BLaER1 (cell line): ENCODE data around the gene EPS8L3.

Experiments
- H3K27ac ChIP-seq: shearing (Covaris generic); formaldehyde crosslinking; 2 replicates; pipeline ENCODE4 v1.8.1; 2022
- H3K27me3 ChIP-seq: shearing (Covaris generic); formaldehyde crosslinking; 2 replicates; pipeline ENCODE4 v1.8.1; 2022
- H3K36me3 ChIP-seq: shearing (Covaris generic); formaldehyde crosslinking; 2 replicates; pipeline ENCODE4 v1.8.1; 2022
- H3K4me1 ChIP-seq: shearing (Covaris generic); formaldehyde crosslinking; 2 replicates; pipeline ENCODE4 v1.8.1; 2022
- H3K4me2 ChIP-seq: shearing (Covaris generic); formaldehyde crosslinking; 2 replicates; pipeline ENCODE4 v1.8.1; 2022
- H3K4me3 ChIP-seq: shearing (Covaris generic); formaldehyde crosslinking; 2 replicates; pipeline ENCODE4 v1.8.1; 2022
- H3K9ac ChIP-seq: shearing (Covaris generic); formaldehyde crosslinking; 2 replicates; pipeline ENCODE4 v1.8.1; 2022
- H3K9me3 ChIP-seq: shearing (Covaris generic); formaldehyde crosslinking; 2 replicates; pipeline ENCODE4 v1.8.1; 2022
- H4K20me1 ChIP-seq: shearing (Covaris generic); formaldehyde crosslinking; 2 replicates; pipeline ENCODE4 v1.8.1; 2022
- Cebpa-rat ChIP-seq: shearing (Covaris generic); IDR thresholded peaks from 2 replicates; pipeline ENCODE4 v1.8.1; 2022

EPS8L3 gene, protein sequence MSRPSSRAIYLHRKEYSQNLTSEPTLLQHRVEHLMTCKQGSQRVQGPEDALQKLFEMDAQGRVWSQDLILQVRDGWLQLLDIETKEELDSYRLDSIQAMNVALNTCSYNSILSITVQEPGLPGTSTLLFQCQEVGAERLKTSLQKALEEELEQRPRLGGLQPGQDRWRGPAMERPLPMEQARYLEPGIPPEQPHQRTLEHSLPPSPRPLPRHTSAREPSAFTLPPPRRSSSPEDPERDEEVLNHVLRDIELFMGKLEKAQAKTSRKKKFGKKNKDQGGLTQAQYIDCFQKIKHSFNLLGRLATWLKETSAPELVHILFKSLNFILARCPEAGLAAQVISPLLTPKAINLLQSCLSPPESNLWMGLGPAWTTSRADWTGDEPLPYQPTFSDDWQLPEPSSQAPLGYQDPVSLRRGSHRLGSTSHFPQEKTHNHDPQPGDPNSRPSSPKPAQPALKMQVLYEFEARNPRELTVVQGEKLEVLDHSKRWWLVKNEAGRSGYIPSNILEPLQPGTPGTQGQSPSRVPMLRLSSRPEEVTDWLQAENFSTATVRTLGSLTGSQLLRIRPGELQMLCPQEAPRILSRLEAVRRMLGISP

DNA sequence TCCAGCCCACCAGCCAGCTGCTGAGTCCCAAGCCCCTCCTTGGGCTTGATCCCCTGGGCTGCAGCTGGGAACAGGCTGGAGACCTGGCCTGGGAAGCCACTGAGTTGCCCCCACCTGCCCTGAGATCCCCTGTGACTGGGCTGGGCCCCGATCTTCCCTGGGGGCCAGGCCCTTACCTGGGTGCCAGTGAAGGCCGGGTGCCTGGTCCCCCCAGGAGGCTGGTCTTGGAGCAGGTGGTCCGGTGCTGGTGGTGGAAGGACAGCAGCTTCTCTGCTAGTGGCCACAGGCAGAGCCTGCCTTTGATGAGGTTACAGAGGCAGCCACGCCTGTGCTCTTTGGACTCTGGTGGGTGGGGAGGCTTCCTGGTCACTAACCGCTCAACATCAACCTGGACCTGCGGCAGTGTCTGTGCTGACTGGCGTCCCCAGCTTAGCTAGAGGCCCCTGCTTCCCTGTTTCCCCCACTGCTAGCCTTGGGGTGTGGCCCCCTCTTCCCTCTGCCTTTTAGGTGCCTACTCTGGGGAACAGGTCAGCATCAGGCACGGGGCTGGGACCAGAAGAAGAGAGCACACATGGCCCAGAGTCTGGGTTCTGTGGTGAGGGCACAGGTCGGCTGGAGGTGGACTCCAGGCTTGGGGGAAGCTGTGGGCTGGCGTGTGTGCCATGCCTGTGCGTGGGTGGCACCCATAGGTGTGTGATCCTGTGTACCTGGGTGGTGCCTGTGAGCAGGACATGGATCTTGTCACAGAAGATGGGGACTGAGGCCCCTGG, at the start of gene EPS8L3:
EPS8L3 (minus strand) TSS at position 278 of the 770 bp plus-strand sequence. CDS start 2,174 bp downstream, outside the sequence.
- Histone ChIP-seq H3K36me3 (no peaks in the 10 kb centered on the region), H3K9me3 (no peaks in the 10 kb centered on the region), H3K9ac (no peak within 1 kb of the TSS), H3K27ac (peak within 1 kb of the TSS; percentile 58), H3K4me2 (no peak within 1 kb of the TSS; the same call in 1 of the 2 replicates), H3K4me3 (no peak within 1 kb of the TSS), H3K27me3 (no peaks in the 10 kb centered on the region), H3K4me1 (peaks cover 7% of the 10 kb centered on the region; the same call in 1 of the 2 replicates), H4K20me1 (no peaks in the 10 kb centered on the region)
- no peak for TF ChIP-seq Cebpa-rat

DNA sequence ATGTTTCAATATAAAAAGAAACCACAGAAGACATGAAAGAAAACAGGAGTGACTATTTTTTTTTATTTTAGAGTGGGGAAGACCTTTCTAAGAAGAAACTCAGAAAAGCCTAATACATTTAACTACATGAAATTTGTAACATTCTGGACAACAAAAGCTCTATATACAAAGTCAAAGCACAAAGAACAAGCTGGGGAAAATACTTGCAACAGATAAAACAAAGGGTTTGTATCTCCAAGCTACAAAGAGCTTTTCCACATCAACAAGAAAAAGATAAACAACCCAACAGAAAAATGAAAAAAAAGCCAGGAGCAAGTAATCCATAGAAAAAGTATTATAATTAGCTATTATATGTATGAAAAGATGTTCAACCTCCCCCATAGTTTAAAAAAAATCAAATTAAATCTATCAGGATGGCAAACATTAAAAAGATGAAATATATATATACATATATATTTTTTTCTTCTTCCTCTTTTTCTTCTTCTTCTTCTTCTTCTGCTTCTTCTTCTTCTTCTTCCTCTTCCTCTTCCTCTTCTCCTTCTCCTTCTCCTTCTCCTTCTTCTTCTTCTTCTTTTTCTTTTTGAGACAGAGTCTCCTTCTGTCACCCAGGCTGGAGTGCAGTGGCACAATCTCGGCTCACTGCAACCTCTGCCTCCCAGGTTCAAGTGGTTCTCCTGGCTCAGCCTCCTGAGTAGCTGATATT, 49.1 kb upstream of the EPS8L3 start:
- no peak overlapping the region for H3K4me3 ChIP-seq
- H3K4me2 ChIP-seq = peak overlapping the region; percentile 82
- H3K27me3 ChIP-seq = no peaks in the 10 kb centered on the region
- no peaks in the 10 kb centered on the region for H4K20me1 ChIP-seq
- TF ChIP-seq Cebpa-rat = no peak
- peak overlapping the region; percentile 87; the same call in 1 of the 2 replicates for H3K27ac ChIP-seq
- H3K9ac ChIP-seq = no peak overlapping the region
- H3K4me1 ChIP-seq = peaks cover 71% of the 10 kb centered on the region
- H3K9me3 ChIP-seq = no peaks in the 10 kb centered on the region
- no peaks in the 10 kb centered on the region for H3K36me3 ChIP-seq

DNA sequence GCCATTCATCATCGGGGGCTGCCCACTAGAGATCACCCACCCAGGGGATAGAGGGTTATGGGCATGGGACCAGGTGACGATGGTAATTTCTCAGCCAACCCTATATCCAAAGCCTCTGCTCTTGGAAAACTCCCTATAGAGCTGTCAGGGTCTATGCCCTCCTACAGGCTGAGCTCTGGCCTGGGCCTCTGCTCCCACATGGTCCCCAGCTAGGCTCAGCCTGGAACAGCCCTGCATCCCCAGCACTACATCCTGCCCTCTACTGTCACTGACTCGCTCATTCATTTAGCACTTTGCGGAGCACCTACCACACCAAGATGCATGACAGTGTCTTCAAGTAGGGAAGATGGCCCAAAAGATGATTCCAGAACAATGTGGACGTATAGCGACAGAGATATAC, 45.0 kb upstream of the EPS8L3 start:
- Histone ChIP-seq H3K4me2 (peak overlapping the region; percentile 59), H3K9me3 (no peaks in the 10 kb centered on the region), H3K4me1 (peaks cover 70% of the 10 kb centered on the region), H3K36me3 (no peaks in the 10 kb centered on the region), H3K4me3 (no peak overlapping the region), H4K20me1 (no peaks in the 10 kb centered on the region), H3K27me3 (no peaks in the 10 kb centered on the region), H3K9ac (no peak overlapping the region), H3K27ac (peak overlapping the region; percentile 29; the same call in 1 of the 2 replicates)
- TF ChIP-seq Cebpa-rat = no peak

DNA sequence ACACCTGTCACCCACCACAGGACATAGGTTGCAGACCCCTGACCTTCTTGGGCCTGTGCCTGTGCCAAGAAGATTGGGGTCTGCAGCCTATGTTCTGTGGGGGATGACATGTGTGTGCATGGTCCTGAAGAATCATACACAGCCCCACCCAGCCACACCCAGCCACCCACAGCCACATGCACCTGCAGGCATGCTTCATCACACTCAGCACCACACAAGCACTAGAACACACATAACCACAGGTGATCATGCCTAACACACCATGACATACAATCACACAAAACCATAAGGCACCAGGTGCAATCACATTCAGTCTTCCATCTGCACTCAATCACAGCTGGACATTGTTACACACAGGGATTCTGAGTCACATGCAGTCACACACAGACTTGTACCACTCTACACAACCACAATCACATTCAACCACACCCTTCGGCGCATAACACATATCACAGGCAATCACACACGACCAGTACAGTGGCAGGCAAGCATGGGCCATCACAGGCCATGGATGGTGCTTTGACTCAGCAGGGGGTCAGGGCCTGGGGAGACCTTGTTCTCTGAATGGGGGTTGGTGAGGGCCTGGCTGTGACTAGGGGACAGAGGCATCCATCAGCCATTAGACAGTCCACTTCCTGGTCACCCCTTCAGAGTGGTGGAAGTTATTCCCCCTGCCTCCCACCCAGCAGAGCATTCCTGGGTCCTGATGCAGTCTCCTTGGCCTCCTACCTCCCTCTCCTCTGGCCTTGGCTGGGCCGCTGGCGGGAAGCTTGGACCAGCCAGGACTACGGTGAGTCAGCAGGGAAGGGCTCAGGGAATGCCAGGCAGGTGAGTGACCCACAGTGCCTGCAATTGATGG, 44.3 kb upstream of the EPS8L3 start:
- no peaks in the 10 kb centered on the region for H3K36me3 ChIP-seq
- TF ChIP-seq Cebpa-rat = no peak
- no peaks in the 10 kb centered on the region for H4K20me1 ChIP-seq
- peak overlapping the region; percentile 59 for H3K4me2 ChIP-seq
- no peak overlapping the region for H3K4me3 ChIP-seq
- peak overlapping the region; percentile 74 for H3K27ac ChIP-seq
- H3K9me3 ChIP-seq = no peaks in the 10 kb centered on the region
- H3K9ac ChIP-seq = no peak overlapping the region
- no peaks in the 10 kb centered on the region for H3K27me3 ChIP-seq
- H3K4me1 ChIP-seq = peaks cover 70% of the 10 kb centered on the region

DNA sequence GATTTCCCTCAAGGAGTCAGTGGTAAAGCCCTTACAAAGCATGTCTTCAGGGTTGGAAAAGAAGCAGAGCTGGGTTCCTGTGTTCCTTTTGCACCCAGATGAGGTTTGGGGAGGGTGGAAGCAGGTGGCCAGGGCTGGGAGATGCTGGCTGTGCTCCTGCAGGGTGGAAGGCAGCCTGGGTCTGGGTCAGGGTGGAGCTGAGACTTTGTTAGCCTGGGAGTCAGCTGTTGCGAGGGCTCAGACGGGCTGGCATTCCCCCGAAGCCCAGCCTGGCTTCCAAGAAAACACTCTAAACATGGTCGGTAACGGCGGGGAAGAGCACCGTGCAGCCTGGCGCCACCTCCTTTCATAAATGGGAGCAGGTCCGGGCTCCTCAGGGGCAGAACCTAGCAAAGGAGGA, 43.7 kb upstream of the EPS8L3 start:
- TF ChIP-seq Cebpa-rat = no peak

DNA sequence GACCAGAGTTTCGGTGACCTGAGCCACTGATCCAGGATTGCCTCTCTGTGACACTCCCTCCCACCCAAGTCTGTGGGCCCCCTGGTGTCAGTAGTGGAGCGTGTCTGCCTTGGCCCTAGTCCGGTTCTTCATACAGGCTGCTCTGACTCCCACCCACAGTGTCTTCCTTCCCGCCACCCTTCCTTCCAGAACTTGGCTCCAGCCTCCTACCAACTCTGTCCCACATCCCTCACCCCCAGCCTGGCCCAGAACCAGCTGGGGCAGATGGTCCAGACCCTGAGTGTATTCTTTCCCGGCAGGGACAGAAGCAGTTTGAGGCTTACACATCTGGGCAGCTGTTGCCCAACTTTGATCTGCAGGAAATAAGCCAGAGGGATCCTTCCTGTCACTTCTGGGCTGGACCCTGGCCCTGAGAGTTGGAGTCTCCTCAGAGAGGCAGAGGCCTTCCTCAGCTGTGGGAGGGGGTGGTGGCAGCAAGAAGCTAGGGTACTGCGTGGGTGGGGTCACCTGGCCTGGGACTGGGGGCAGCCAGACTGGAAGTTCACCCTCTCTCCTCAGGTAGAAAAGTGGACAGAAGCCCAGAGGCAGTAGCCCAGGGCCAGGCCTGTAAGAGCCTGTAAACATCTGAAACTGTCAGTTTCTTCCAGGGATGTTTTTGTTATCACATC, 43.1 kb upstream of the EPS8L3 start:
- peak overlapping the region; percentile 74 for H3K27ac ChIP-seq

More for the DNA sequence above, 43.7 kb upstream of the EPS8L3 start:
- peak overlapping the region; percentile 59 for H3K4me2 ChIP-seq
- no peaks in the 10 kb centered on the region for H3K27me3 ChIP-seq
- no peaks in the 10 kb centered on the region for H4K20me1 ChIP-seq
- H3K4me1 ChIP-seq = peaks cover 72% of the 10 kb centered on the region
- H3K4me3 ChIP-seq = no peak overlapping the region
- peak overlapping the region; percentile 58 for H3K9ac ChIP-seq
- H3K9me3 ChIP-seq = no peaks in the 10 kb centered on the region
- no peaks in the 10 kb centered on the region for H3K36me3 ChIP-seq
- peak overlapping the region; percentile 74 for H3K27ac ChIP-seq

DNA sequence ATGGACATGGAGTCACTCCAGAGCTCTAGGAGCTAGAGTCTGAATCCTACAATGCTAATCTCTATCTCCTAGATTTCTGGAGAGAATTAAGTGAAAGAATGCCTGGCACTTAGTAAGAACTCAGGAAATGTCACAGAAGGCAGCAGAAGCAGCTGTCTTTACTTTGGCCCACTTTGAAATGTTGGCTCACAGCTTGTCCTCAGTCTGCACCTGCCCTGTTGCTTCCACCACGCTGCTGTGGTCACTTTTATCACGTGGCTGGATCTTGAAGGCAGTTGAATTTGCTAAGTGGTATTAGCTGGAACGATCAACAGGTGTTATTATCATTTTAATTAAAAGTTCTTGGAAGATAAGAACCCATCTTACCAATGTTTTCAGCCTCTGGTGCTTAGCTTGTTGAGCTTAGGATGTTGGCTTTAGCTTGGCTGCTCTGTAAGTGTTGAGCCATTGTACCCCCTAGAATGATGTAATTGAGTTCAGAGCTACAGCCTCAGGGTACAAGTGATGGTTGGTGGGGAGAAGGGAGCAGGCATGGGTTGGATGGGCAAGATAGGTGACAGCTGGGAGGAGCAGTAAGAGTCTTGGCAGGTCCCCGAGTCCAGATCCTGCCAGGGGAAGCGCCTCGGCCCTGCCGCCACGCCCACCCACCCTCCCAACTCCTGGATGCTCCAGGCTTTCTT, 41.9 kb upstream of the EPS8L3 start:
- peak overlapping the region; percentile 57 for H3K27ac ChIP-seq
- H3K9ac ChIP-seq = no peak overlapping the region
- no peaks in the 10 kb centered on the region for H3K36me3 ChIP-seq
- peak overlapping the region; percentile 87 for H3K4me2 ChIP-seq
- H3K27me3 ChIP-seq = no peaks in the 10 kb centered on the region
- no peaks in the 10 kb centered on the region for H4K20me1 ChIP-seq
- H3K4me3 ChIP-seq = no peak overlapping the region
- no peaks in the 10 kb centered on the region for H3K9me3 ChIP-seq
- no peak for TF ChIP-seq Cebpa-rat
- peaks cover 80% of the 10 kb centered on the region for H3K4me1 ChIP-seq

More for the DNA sequence above, 43.1 kb upstream of the EPS8L3 start:
- Histone ChIP-seq H3K4me1 (peaks cover 78% of the 10 kb centered on the region), H3K4me3 (no peak overlapping the region), H3K27me3 (no peaks in the 10 kb centered on the region), H4K20me1 (no peaks in the 10 kb centered on the region), H3K9me3 (no peaks in the 10 kb centered on the region), H3K36me3 (no peaks in the 10 kb centered on the region), H3K4me2 (peak overlapping the region; percentile 59), H3K9ac (peak overlapping the region; percentile 58)
- TF ChIP-seq Cebpa-rat = no peak

DNA sequence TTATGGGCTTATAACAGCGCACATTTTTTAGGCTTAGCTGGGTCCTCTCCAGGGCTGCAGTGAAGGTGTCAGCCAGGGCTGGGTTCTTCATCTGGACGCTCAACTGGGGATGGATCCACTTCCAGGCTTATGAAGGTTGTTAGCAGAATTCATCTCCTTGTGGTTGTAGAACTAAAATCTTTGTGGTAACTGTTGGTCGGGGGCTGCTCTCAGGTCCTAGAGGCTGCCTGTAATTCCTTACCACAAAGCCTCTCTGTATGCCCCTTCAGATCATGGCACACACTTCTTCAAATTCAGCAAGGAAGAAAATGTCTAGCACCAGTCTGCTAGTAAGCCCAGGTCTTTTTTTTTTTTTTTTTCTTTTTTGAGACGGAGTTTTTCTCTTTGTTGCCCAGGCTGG, 40.9 kb upstream of the EPS8L3 start:
- Histone ChIP-seq H3K27me3 (no peaks in the 10 kb centered on the region), H4K20me1 (no peaks in the 10 kb centered on the region), H3K4me2 (peak overlapping the region; percentile 87), H3K36me3 (no peaks in the 10 kb centered on the region), H3K4me1 (peaks cover 80% of the 10 kb centered on the region), H3K27ac (peak overlapping the region; percentile 67), H3K9ac (0 out of 2 replicates have a peak overlapping the region, but pooled peaks have one; percentile 43), H3K9me3 (no peaks in the 10 kb centered on the region), H3K4me3 (no peak overlapping the region)
- TF ChIP-seq Cebpa-rat = no peak
